HepG2 (cell line): Measurements from ENCODE around the gene CCDC3. TPM values are rescaled to one million over a fixed set of nuclear protein-coding genes. Genes with fewer than 3 reads are reported as not detected.

ENCODE experiments used
- ATAC-seq: fragments of 200-7000 bp; cut with Tn5 transposase; 3 replicates; pipeline ENCODE4 v1.9.1; 2020; ENCODE audit warnings: mild to moderate bottlenecking, moderate library complexity
- BruUV-seq: library from RNA; stranded (reverse); fragments of 400-500 nt; replicated peaks from 2 replicates; lab custom pipeline; 2021; lab: Mats Ljungman, UMichigan
- CTCF ChIA-PET: fragments of 300-600 bp; formaldehyde crosslinking; extraction: SDS; loops from one replicate; lab custom pipeline; 2021; ENCODE audit warnings: low total read pairs, inconsistent platforms, low intra/inter-chr PET ratio; lab: Yijun Ruan, JAX
- POLR2A ChIA-PET: fragments of 350-600 bp; sonication (Branson Sonifier 250); formaldehyde crosslinking; loops from one replicate; lab custom pipeline; 2020; ENCODE audit warnings: antibody characterized with exemption, inconsistent platforms; lab: Yijun Ruan, JAX
- DNase-seq: peaks from one replicate; pipeline ENCODE4 v3.0.0-alpha.2; 2015; ENCODE audit warnings: low spot score
- FAIRE-seq: peaks from 3 replicates; lab custom pipeline; 2011; peaks lifted over from hg19 to GRCh38; lab: Jason Lieb, UNC
- H2AFZ ChIP-seq: one replicate; pipeline ENCODE4 v1.6.1; 2011; ENCODE audit warnings: low read length, inconsistent platforms
- H3K27ac ChIP-seq: fragments of 300-600 bp; 3 replicates; pipeline ENCODE4 v1.8.0; 2011; ENCODE audit warnings: mixed run types, mild to moderate bottlenecking, mixed read lengths, low read length, inconsistent platforms; ENCODE audit not compliant: insufficient read depth; ENCODE audit errors: extremely low read length
- H3K27me3 ChIP-seq, 2 experiments: fragments of 200-600 bp in 1 of 2; 2 replicates in 1 of 2; 3 replicates in 1 of 2; pipeline versions ENCODE4 v1.6.0 to v1.8.0; 2011; ENCODE audit warnings: low read length in 2 of 2, mild to moderate bottlenecking in 2 of 2, moderate library complexity in 2 of 2, inconsistent platforms in 1 of 2; ENCODE audit not compliant: insufficient read depth in 2 of 2, control insufficient read depth in 1 of 2
- H3K36me3 ChIP-seq, 2 experiments: fragments of 200-600 bp in 1 of 2; replicated peaks in 1 of 2; 2 replicates in 1 of 2; 3 replicates in 1 of 2; pipeline versions ENCODE4 v1.5.1 to v1.8.0; 2011; ENCODE audit warnings: low read length in 2 of 2, inconsistent platforms in 1 of 2; ENCODE audit not compliant: insufficient read depth in 2 of 2, control insufficient read depth in 1 of 2
- H3K4me1 ChIP-seq: 2 replicates; pipeline ENCODE4 v1.5.1; 2012; ENCODE audit warnings: low read length, inconsistent platforms; ENCODE audit not compliant: insufficient read depth
- H3K4me2 ChIP-seq: 2 replicates; pipeline ENCODE4 v1.6.0; 2011; ENCODE audit warnings: low read depth, low read length, inconsistent platforms
- H3K4me3 ChIP-seq, 3 experiments: fragments of 200-600 bp in 1 of 3; sonication (generic), shearing (Covaris generic) in 1 of 3; replicated peaks in 1 of 3; 2 replicates each; pipeline ENCODE4 v1.5.1; 2011 to 2016; ENCODE audit warnings: low read length in 3 of 3, inconsistent platforms in 2 of 3, low read depth in 2 of 3, mild to moderate bottlenecking in 2 of 3, control low read depth in 1 of 3, mixed read lengths in 1 of 3; ENCODE audit not compliant: insufficient read depth in 1 of 3
- H3K79me2 ChIP-seq: one replicate; pipeline ENCODE4 v1.6.1; 2011; ENCODE audit warnings: low read length, inconsistent platforms; ENCODE audit not compliant: insufficient read depth
- H3K9ac ChIP-seq: 2 replicates; pipeline ENCODE4 v1.6.0; 2011; ENCODE audit warnings: mild to moderate bottlenecking, low read depth, low read length, inconsistent platforms; ENCODE audit not compliant: insufficient read depth
- H3K9me3 ChIP-seq: 2 replicates; pipeline ENCODE4 v1.5.1; 2012; ENCODE audit warnings: mild to moderate bottlenecking, low read length
- H4K20me1 ChIP-seq: 2 replicates; pipeline ENCODE4 v1.6.0; 2011; ENCODE audit warnings: inconsistent platforms, mild to moderate bottlenecking, low read length, moderate library complexity; ENCODE audit not compliant: insufficient read depth
- ARHGAP35 ChIP-seq: sonication (generic); formaldehyde crosslinking; IDR thresholded peaks from 2 replicates; pipeline ENCODE4 v1.9.0; 2022; ENCODE audit warnings: mild to moderate bottlenecking, inconsistent platforms, moderate library complexity, missing genetic modification reagents, borderline replicate concordance
- CENPT ChIP-seq: sonication (generic); formaldehyde crosslinking; IDR thresholded peaks from 2 replicates; pipeline ENCODE4 v1.8.0; 2022; ENCODE audit warnings: low read depth, mild to moderate bottlenecking, moderate library complexity, missing genetic modification reagents
- HMGA1 ChIP-seq: sonication (generic); formaldehyde crosslinking; conservative IDR thresholded peaks from 2 replicates; pipeline ENCODE4 v1.4.0; 2020; ENCODE audit warnings: missing genetic modification reagents
- HNRNPK ChIP-seq: fragments of 200-400 bp; formaldehyde crosslinking; IDR thresholded peaks from 2 replicates; pipeline ENCODE4 v1.6.1; 2018; ENCODE audit warnings: low read length, low read depth, moderate library complexity, mild to moderate bottlenecking; ENCODE audit not compliant: poor library complexity, severe bottlenecking
- MED8 ChIP-seq: sonication (generic); formaldehyde crosslinking; IDR thresholded peaks from 2 replicates; pipeline ENCODE4 v1.8.1; 2023; ENCODE audit warnings: mild to moderate bottlenecking, missing genetic modification reagents; ENCODE audit not compliant: insufficient replicate concordance
- NCOA2 ChIP-seq: sonication (generic); formaldehyde crosslinking; IDR thresholded peaks from 2 replicates; pipeline ENCODE4 v1.8.0; 2022; ENCODE audit warnings: inconsistent platforms
- PHF20 ChIP-seq: sonication (generic); formaldehyde crosslinking; IDR thresholded peaks from 2 replicates; pipeline ENCODE4 v1.5.0; 2020; ENCODE audit warnings: mild to moderate bottlenecking, missing genetic modification reagents
- STAT5B ChIP-seq: sonication (generic); formaldehyde crosslinking; IDR thresholded peaks from 2 replicates; pipeline ENCODE4 v1.4.0; 2020; ENCODE audit warnings: missing genetic modification reagents
- ZNF3 ChIP-seq: IDR thresholded peaks from 2 replicates; pipeline ENCODE4 v1.7.0; 2017; ENCODE audit warnings: inconsistent platforms
- ZNF431 ChIP-seq: sonication (generic); formaldehyde crosslinking; IDR thresholded peaks from 2 replicates; pipeline ENCODE4 v1.9.0; 2022; ENCODE audit warnings: missing genetic modification reagents, low read depth, mild to moderate bottlenecking, borderline replicate concordance
- ZNF44 ChIP-seq: sonication (generic); formaldehyde crosslinking; IDR thresholded peaks from 2 replicates; pipeline ENCODE4 v1.5.1; 2020; ENCODE audit warnings: mild to moderate bottlenecking, missing genetic modification reagents
- WGBS: methylation state at CpG from one replicate; pipeline ENCODE4 v1.1.6; 2017; ENCODE audit warnings: low lambda C conversion rate; 5-methylcytosine and 5-hydroxymethylcytosine counted together
- in situ Hi-C: cut with HindIII; loops from 2 replicates; pipeline ENCODE4 v1.10.0; 2017; ENCODE audit warnings: low pct_unique_long_range_greater_than_20kb; ENCODE audit not compliant: extremely low pct_ligation_motif_present
- intact Hi-C: fragments of 100-400 bp; cut with micrococcal nuclease; formaldehyde crosslinking; loops from one replicate; pipeline ENCODE4 v1.10.0; 2022; ENCODE audit not compliant: unreplicated experiment
- polyA plus RNA-seq, 8 experiments: library from polyadenylated mRNA; depleted of rRNA in 3 of 8; stranded (reverse) in 7 of 8; unstranded in 1 of 8; fragments of >200 nt; fragmentation: Illumina TruSeq in 4 of 8; extraction: Trizol in 4 of 8; gene quantifications; 2 replicates each; pipeline versions ENCODE4 v1.2.1 to v1.2.3, GENCODE V29; 2011 to 2016; ENCODE audit warnings: low read depth in 4 of 8, missing spikeins in 1 of 8, mixed read lengths in 1 of 8; ENCODE audit not compliant: insufficient read depth in 1 of 8
- total RNA-seq, 5 experiments: library from RNA; depleted of rRNA; stranded (reverse); fragments of >200 nt; fragmentation: Illumina TruSeq; extraction: Trizol; gene quantifications; 2 replicates each; pipeline ENCODE4 v1.2.3, GENCODE V29; 2016; ENCODE audit warnings: low read depth in 1 of 5
- TF ChIP-seq, protein P1 (sequence below): sonication (generic); formaldehyde crosslinking; IDR thresholded peaks from 2 replicates; pipeline ENCODE4 v1.5.0; 2020; ENCODE audit warnings: mild to moderate bottlenecking, missing genetic modification reagents
- TF ChIP-seq, protein P2 (sequence below): sonication (generic); formaldehyde crosslinking; IDR thresholded peaks from 2 replicates; pipeline ENCODE4 v1.5.0; 2020; ENCODE audit warnings: mild to moderate bottlenecking, missing genetic modification reagents
- TF ChIP-seq, protein P3 (sequence below): IDR thresholded peaks from 2 replicates; pipeline ENCODE4 v1.6.1; 2016; ENCODE audit warnings: low read depth, missing genetic modification reagents, missing compliant biosample characterization

CCDC3 gene
- total and polyA plus RNA-seq, 2 of the 13 experiments (the other 11 are each of a cell fraction or from before 2014, with no cell fraction given): not detected

GRCh38 chr10:12937527-12937926 lies 64.0 kb downstream of the CCDC3 start:
- WGBS: 0% methylated on average over 2 of the region's 3 CpGs
- H3K9ac ChIP-seq: no peak overlapping the region
- no peak overlapping the region for H2AFZ ChIP-seq
- BruUV-seq: no TSS peak
- intact Hi-C loops (no loop called here), in situ Hi-C loops (no loop called here)
- no peaks in the 10 kb centered on the region for H3K36me3 ChIP-seq
- H3K4me2 ChIP-seq: no peak overlapping the region
- FAIRE-seq (no peak), DNase-seq (no peak), ATAC-seq (no peak)
- ChIA-PET CTCF (no interaction called here), POLR2A (no interaction called here)
- H3K4me3 ChIP-seq: no peak overlapping the region
- no peaks in the 10 kb centered on the region for H3K79me2 ChIP-seq
- H4K20me1 ChIP-seq: no peaks in the 10 kb centered on the region
- no peaks in the 10 kb centered on the region for H3K4me1 ChIP-seq
- H3K27ac ChIP-seq: no peak overlapping the region
- H3K9me3 ChIP-seq: no peaks in the 10 kb centered on the region
- no peaks in the 10 kb centered on the region; a peak in 1 of 5 replicates for H3K27me3 ChIP-seq
- TF ChIP-seq HNRNPK (no peak), ZNF3 (CRISPR knock-in tag) (no peak), NCOA2 (CRISPR knock-in tag) (no peak), PHF20 (CRISPR knock-in tag) (no peak), MED8 (no peak), ZNF44 (CRISPR knock-in tag) (no peak), ZNF431 (no peak), CENPT (CRISPR knock-in tag) (no peak), ARHGAP35 (CRISPR knock-in tag) (no peak), HMGA1 (CRISPR knock-in tag) (no peak), STAT5B (CRISPR knock-in tag) (no peak)
- TF ChIP-seq, protein P1, sequence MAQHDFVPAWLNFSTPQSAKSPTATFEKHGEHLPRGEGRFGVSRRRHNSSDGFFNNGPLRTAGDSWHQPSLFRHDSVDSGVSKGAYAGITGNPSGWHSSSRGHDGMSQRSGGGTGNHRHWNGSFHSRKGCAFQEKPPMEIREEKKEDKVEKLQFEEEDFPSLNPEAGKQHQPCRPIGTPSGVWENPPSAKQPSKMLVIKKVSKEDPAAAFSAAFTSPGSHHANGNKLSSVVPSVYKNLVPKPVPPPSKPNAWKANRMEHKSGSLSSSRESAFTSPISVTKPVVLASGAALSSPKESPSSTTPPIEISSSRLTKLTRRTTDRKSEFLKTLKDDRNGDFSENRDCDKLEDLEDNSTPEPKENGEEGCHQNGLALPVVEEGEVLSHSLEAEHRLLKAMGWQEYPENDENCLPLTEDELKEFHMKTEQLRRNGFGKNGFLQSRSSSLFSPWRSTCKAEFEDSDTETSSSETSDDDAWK (CRISPR knock-in tag): no peak
- TF ChIP-seq, protein P2, sequence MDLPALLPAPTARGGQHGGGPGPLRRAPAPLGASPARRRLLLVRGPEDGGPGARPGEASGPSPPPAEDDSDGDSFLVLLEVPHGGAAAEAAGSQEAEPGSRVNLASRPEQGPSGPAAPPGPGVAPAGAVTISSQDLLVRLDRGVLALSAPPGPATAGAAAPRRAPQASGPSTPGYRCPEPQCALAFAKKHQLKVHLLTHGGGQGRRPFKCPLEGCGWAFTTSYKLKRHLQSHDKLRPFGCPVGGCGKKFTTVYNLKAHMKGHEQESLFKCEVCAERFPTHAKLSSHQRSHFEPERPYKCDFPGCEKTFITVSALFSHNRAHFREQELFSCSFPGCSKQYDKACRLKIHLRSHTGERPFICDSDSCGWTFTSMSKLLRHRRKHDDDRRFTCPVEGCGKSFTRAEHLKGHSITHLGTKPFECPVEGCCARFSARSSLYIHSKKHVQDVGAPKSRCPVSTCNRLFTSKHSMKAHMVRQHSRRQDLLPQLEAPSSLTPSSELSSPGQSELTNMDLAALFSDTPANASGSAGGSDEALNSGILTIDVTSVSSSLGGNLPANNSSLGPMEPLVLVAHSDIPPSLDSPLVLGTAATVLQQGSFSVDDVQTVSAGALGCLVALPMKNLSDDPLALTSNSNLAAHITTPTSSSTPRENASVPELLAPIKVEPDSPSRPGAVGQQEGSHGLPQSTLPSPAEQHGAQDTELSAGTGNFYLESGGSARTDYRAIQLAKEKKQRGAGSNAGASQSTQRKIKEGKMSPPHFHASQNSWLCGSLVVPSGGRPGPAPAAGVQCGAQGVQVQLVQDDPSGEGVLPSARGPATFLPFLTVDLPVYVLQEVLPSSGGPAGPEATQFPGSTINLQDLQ: no peak
- TF ChIP-seq, protein P3, sequence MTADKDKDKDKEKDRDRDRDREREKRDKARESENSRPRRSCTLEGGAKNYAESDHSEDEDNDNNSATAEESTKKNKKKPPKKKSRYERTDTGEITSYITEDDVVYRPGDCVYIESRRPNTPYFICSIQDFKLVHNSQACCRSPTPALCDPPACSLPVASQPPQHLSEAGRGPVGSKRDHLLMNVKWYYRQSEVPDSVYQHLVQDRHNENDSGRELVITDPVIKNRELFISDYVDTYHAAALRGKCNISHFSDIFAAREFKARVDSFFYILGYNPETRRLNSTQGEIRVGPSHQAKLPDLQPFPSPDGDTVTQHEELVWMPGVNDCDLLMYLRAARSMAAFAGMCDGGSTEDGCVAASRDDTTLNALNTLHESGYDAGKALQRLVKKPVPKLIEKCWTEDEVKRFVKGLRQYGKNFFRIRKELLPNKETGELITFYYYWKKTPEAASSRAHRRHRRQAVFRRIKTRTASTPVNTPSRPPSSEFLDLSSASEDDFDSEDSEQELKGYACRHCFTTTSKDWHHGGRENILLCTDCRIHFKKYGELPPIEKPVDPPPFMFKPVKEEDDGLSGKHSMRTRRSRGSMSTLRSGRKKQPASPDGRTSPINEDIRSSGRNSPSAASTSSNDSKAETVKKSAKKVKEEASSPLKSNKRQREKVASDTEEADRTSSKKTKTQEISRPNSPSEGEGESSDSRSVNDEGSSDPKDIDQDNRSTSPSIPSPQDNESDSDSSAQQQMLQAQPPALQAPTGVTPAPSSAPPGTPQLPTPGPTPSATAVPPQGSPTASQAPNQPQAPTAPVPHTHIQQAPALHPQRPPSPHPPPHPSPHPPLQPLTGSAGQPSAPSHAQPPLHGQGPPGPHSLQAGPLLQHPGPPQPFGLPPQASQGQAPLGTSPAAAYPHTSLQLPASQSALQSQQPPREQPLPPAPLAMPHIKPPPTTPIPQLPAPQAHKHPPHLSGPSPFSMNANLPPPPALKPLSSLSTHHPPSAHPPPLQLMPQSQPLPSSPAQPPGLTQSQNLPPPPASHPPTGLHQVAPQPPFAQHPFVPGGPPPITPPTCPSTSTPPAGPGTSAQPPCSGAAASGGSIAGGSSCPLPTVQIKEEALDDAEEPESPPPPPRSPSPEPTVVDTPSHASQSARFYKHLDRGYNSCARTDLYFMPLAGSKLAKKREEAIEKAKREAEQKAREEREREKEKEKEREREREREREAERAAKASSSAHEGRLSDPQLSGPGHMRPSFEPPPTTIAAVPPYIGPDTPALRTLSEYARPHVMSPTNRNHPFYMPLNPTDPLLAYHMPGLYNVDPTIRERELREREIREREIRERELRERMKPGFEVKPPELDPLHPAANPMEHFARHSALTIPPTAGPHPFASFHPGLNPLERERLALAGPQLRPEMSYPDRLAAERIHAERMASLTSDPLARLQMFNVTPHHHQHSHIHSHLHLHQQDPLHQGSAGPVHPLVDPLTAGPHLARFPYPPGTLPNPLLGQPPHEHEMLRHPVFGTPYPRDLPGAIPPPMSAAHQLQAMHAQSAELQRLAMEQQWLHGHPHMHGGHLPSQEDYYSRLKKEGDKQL: no peak
